Occipital lobe (tissue), 2 donors: ENCODE data around the gene ZNF512B. TPM values are rescaled to one million over a fixed set of nuclear protein-coding genes. Genes with fewer than 3 reads are reported as not detected.

ENCODE experiments used
- DNase-seq: peaks from one replicate; lab custom pipeline; 2025; lab: John Stamatoyannopoulos, UW
- total RNA-seq: library from RNA; depleted of rRNA; stranded (reverse); fragments of >200 nt; gene quantifications from one replicate; pipeline ENCODE4 v1.2.3, GENCODE V29; 2014

ZNF512B gene
- total RNA-seq, 1 donor from 2014 or later = 15.8 TPM

GRCh38 chr20:63950701-63951397 lies 18.9 kb downstream of the ZNF512B start:
- DNase-seq = no peak

- no peak for DNase-seq
Observed at GRCh38 chr20:63947638-63948456, 21.9 kb downstream of the ZNF512B start.

GRCh38 chr20:63946986-63947637 lies 22.6 kb downstream of the ZNF512B start:
- DNase-seq = no peak

- DNase-seq = no peak
Observed at GRCh38 chr20:63945921-63946920, 23.5 kb downstream of the ZNF512B start.

- DNase-seq = no peak
Observed at GRCh38 chr20:63945031-63945658, 24.6 kb downstream of the ZNF512B start.

- no peak for DNase-seq
Observed at GRCh38 chr20:63944078-63944941, 25.4 kb downstream of the ZNF512B start.

- DNase-seq = no peak
Observed at GRCh38 chr20:63943808-63944077, 26.0 kb downstream of the ZNF512B start.

- DNase-seq = no peak
Observed at GRCh38 chr20:63942969-63943807, 26.5 kb downstream of the ZNF512B start.

- DNase-seq = no peak
Observed at GRCh38 chr20:63942250-63942951, 27.3 kb downstream of the ZNF512B start.

- no peak for DNase-seq
Observed at GRCh38 chr20:63941282-63942081, 28.2 kb downstream of the ZNF512B start.

- no peak for DNase-seq
Observed at GRCh38 chr20:63940472-63941266, 29.1 kb downstream of the ZNF512B start.

GRCh38 chr20:63940071-63940471 lies 29.7 kb downstream of the ZNF512B start:
- no peak for DNase-seq

- DNase-seq = no peak
Observed at GRCh38 chr20:63939061-63939935, 30.4 kb downstream of the ZNF512B start.

GRCh38 chr20:63937596-63937995 lies 32.1 kb downstream of the ZNF512B start:
- DNase-seq = no peak

- DNase-seq = no peak
Observed at GRCh38 chr20:63935447-63935846, 34.3 kb downstream of the ZNF512B start.
